ENCODE data around the gene TCP1.

DNA sequence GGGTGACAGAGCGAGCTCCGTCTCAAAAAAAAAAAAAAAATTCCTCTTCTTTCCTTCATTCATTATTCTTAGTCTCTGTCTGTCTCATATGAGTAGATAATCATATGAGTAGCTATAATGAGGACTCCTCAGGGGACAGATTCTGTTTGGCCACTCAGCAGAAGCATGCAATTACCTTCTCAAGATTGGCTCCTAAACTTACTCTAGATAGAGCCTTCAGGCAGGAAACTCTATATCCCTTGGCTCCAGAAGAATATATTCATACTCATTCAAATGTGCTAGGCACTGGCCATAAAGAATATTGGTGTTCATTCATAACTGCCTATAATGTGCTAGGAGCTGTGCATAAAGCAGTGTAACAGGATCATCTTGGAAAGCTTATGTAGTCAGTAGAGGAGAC, 29.8 kb downstream of the TCP1 start:
- TF ChIP-seq, protein P1, sequence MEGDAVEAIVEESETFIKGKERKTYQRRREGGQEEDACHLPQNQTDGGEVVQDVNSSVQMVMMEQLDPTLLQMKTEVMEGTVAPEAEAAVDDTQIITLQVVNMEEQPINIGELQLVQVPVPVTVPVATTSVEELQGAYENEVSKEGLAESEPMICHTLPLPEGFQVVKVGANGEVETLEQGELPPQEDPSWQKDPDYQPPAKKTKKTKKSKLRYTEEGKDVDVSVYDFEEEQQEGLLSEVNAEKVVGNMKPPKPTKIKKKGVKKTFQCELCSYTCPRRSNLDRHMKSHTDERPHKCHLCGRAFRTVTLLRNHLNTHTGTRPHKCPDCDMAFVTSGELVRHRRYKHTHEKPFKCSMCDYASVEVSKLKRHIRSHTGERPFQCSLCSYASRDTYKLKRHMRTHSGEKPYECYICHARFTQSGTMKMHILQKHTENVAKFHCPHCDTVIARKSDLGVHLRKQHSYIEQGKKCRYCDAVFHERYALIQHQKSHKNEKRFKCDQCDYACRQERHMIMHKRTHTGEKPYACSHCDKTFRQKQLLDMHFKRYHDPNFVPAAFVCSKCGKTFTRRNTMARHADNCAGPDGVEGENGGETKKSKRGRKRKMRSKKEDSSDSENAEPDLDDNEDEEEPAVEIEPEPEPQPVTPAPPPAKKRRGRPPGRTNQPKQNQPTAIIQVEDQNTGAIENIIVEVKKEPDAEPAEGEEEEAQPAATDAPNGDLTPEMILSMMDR (IDR thresholded peaks at IDR 0.05; ENCODE audit: extremely low read depth in 1 of 2, insufficient read depth in 1 of 2, low read depth in 1 of 2, low read length in 2 of 2): no peak
- TF ChIP-seq POLR2AphosphoS5 (IDR thresholded peaks at IDR 0.05; ENCODE audit: insufficient read depth, low read depth, low read length): no peak
- no peak for TF ChIP-seq MYC (IDR thresholded peaks at IDR 0.05; ENCODE audit: low read depth, low read length)
- TF ChIP-seq JUN (IDR thresholded peaks at IDR 0.05; ENCODE audit: borderline replicate concordance, insufficient read depth, insufficient read length, low read depth): no peak
- TF ChIP-seq POLR2A (IDR thresholded peaks at IDR 0.05; ENCODE audit: low read depth, low read length): no peak
